ENCODE measurements around the gene TMEM259. TPM values are rescaled to one million over a fixed set of nuclear protein-coding genes. Genes with fewer than 3 reads are reported as not detected.

TMEM259 gene
- total and polyA plus RNA-seq, 9 of the 15 experiments (the other 6 are each of a cell fraction or from before 2014, with no cell fraction given), result 0.52 to 231 (median 63.6) TPM

DNA sequence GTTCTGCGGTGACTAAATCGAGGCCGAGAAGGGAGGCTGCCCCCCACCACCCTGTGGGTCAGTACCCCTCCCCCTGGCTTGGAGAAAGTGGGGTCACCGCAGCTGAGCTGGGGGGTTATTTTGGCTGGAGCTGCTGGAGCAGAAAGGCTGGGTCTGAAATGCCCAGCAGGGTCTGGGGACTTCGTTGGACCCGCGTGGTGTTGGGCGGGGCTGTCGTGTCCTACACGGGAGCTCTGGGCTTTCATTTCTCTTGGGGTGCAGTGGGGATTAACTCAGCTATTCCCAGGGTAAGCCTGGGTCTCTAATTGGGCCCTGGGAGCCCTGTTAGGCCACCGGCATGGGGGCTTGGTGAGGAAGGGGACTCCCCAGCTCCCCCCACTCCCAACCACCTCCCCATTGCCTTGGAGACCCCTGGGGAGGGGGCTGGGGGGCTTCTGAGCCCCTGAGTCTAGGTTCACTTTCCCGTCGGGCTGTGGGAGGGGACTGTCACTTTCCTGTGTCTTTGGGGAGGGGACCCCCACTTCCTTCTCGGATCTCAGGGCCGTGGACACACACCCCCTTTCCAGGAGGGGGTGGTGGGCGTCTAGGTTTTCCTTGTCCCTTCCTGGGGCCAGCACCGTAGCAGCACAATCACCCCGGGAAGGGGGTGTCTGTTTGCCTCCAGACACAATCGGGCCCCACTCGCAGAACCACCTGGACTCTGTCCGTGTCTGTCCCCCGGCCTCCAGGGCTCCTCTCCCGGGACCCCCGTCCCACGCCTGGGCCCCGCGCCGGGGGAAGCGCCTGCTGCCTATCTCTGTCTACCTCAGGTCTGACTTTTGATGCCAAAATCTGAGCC is 47.0 kb downstream of the TMEM259 start:
- Histone ChIP-seq H3K9me1 (ENCODE audit: control insufficient read depth, insufficient read depth, low read length) (no peaks in the 10 kb centered on the region), H3K79me2 (ENCODE audit: control insufficient read depth, insufficient read depth, low read length) (peaks cover 3% of the 10 kb centered on the region; the same call in 1 of the 3 replicates), H3K9ac (ENCODE audit: insufficient read depth in 1 of 2, low read depth in 2 of 2, low read length in 2 of 2) (peak overlapping the region in 1 of 2 experiments; percentile 35; a peak in 1 of 4 replicates), H3K36me3 (ENCODE audit: control insufficient read depth, insufficient read depth, low read length) (peaks cover 45% of the 10 kb centered on the region), H3K9me3 (replicated peaks; ENCODE audit: control insufficient read depth, insufficient read depth, low read depth, low read length) (peaks cover 13% of the 10 kb centered on the region), H4K20me1 (replicated peaks; ENCODE audit: control insufficient read depth, insufficient read depth, low read length) (no peaks in the 10 kb centered on the region), H2AFZ (ENCODE audit: low read depth, low read length) (no peak overlapping the region), H3K4me2 (ENCODE audit: insufficient read depth, low read length) (no peak overlapping the region), H3K4me1 (replicated peaks in 1 of 2; ENCODE audit: control insufficient read depth in 2 of 2, insufficient read depth in 2 of 2, low read length in 2 of 2) (peaks cover 0 to 42% of the 10 kb centered on the region in 2 experiments; a peak in 2 of 5 replicates), H3K4me3 (no peak overlapping the region), H3K27me3 (ENCODE audit: control insufficient read depth in 2 of 2, insufficient read depth in 2 of 2, low read length in 2 of 2) (no peaks in the 10 kb centered on the region), H3K27ac (ENCODE audit: extremely low read depth, low read depth, low read length) (no peak overlapping the region)
- intact Hi-C loops (cut with micrococcal nuclease) (no loop called here), in situ Hi-C loops (cut with MboI) (no loop called here)
- ChIA-PET POLR2A (no interaction called here), CTCF (ENCODE audit: low intra/inter-chr PET ratio) (no interaction called here)
- TF ChIP-seq SIRT6 (IDR thresholded peaks at IDR 0.05; ENCODE audit: low read depth, low read length) (no peak), RBM22 (IDR thresholded peaks at IDR 0.05; ENCODE audit: low read depth, low read length, poor library complexity, severe bottlenecking) (peak; percentile 55)
- WGBS (ENCODE audit: insufficient coverage, low coverage, missing lambda C conversion rate), result 82% methylated on average over 21 of the region's 29 CpGs
- no TSS peak for BruUV-seq (replicated peaks)
- no peak for FAIRE-seq
- no peak for ATAC-seq
- DNase-seq (ENCODE audit: extremely low read depth in 1 of 4, low spot score in 3 of 4), result no peak

DNA sequence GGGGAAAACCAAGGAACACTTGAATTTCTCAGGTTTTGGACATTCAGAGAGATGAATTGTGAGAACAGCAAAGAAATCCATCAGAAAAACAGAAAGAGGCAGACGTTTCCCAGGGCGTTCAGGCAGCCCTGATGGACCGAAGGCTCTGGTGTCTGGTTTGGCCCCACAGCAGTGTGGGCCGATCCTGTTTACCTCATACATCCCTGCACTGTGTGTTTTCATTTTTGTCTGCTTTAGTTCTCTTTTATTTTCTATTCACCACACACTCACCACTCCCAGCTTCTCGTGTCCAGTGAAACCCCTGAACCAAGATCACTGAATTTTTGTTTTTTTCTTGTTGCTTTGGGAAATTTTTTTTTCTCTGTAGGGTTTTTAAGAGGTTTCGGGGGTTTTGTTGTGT is 48.6 kb downstream of the TMEM259 start:
- peaks cover 0 to 42% of the 10 kb centered on the region in 2 experiments; a peak in 2 of 5 replicates for H3K4me1 ChIP-seq (replicated peaks in 1 of 2; ENCODE audit: control insufficient read depth in 2 of 2, insufficient read depth in 2 of 2, low read length in 2 of 2)
- FAIRE-seq, result no peak

More for the DNA sequence above, 48.6 kb downstream of the TMEM259 start:
- 98% methylated on average over 6 of the region's 6 CpGs for WGBS (ENCODE audit: insufficient coverage, low coverage, missing lambda C conversion rate)
- BruUV-seq (replicated peaks), result no TSS peak
- Histone ChIP-seq H3K79me2 (ENCODE audit: control insufficient read depth, insufficient read depth, low read length) (peaks cover 3% of the 10 kb centered on the region; the same call in 1 of the 3 replicates), H3K9me3 (replicated peaks; ENCODE audit: control insufficient read depth, insufficient read depth, low read depth, low read length) (peaks cover 20% of the 10 kb centered on the region), H3K27me3 (ENCODE audit: control insufficient read depth in 2 of 2, insufficient read depth in 2 of 2, low read length in 2 of 2) (no peaks in the 10 kb centered on the region), H3K4me2 (ENCODE audit: insufficient read depth, low read length) (no peak overlapping the region), H3K36me3 (ENCODE audit: control insufficient read depth, insufficient read depth, low read length) (peaks cover 60% of the 10 kb centered on the region), H3K4me3 (no peak overlapping the region), H2AFZ (ENCODE audit: low read depth, low read length) (no peak overlapping the region), H3K9me1 (ENCODE audit: control insufficient read depth, insufficient read depth, low read length) (no peaks in the 10 kb centered on the region), H3K9ac (ENCODE audit: insufficient read depth in 1 of 2, low read depth in 2 of 2, low read length in 2 of 2) (no peak overlapping the region), H3K27ac (ENCODE audit: extremely low read depth, low read depth, low read length) (no peak overlapping the region), H4K20me1 (replicated peaks; ENCODE audit: control insufficient read depth, insufficient read depth, low read length) (no peaks in the 10 kb centered on the region)
- TF ChIP-seq KDM1A (IDR thresholded peaks at IDR 0.05) (peak in 1 of 2 experiments; percentile 46; a peak in 1 of 4 replicates), RBM25 (IDR thresholded peaks at IDR 0.05; ENCODE audit: low read depth, low read length, severe bottlenecking) (peak; percentile 99), SMARCA5 (IDR thresholded peaks at IDR 0.05) (0 out of 2 replicates have a peak, but pooled peaks have one; percentile 47), ZNF57 (CRISPR knock-in tag; IDR thresholded peaks at IDR 0.05) (no peak), RCOR1 (IDR thresholded peaks at IDR 0.05; ENCODE audit: borderline replicate concordance in 1 of 2, low read depth in 2 of 2, low read length in 2 of 2) (0 out of 4 replicates have a peak, but pooled peaks of 1 of the 2 experiments have one; percentile 34), BCOR (IDR thresholded peaks at IDR 0.05) (peak; percentile 86), HDAC1 (IDR thresholded peaks at IDR 0.05) (0 out of 4 replicates have a peak, but pooled peaks of 1 of the 2 experiments have one; percentile 57), TCF7L2 (IDR thresholded peaks at IDR 0.05; ENCODE audit: low read depth, low read length) (no peak), POLR2G (IDR thresholded peaks at IDR 0.05; ENCODE audit: low read depth, low read length) (no peak)
- no peak for ATAC-seq
- in situ Hi-C loops (cut with MboI), result no loop called here
- no peak for DNase-seq (ENCODE audit: extremely low read depth in 1 of 4, low spot score in 3 of 4)
- intact Hi-C loops (cut with micrococcal nuclease), result no loop called here
- ChIA-PET CTCF (ENCODE audit: low intra/inter-chr PET ratio) (interaction anchor here (0.7 kb wide), 1 partner anchor 49 kb away, joined by 5 read pairs; no protein-coding TSS in a partner anchor), POLR2A (no interaction called here)
